Type B pancreatic cell (in vitro differentiated cells): ENCODE data around the gene PSPN. TPM values are rescaled to one million over a fixed set of nuclear protein-coding genes. Genes with fewer than 3 reads are reported as not detected.

Experiments
- DNase-seq: peaks from one replicate; pipeline ENCODE4 v3.0.0; 2021; ENCODE audit warnings: mixed read lengths; ENCODE audit not compliant: unreplicated experiment; ENCODE audit errors: extremely low spot score
- H3K27ac Mint-ChIP-seq: 2 replicates; pipeline ENCODE4 v1.8.0; 2021; ENCODE audit warnings: mild to moderate bottlenecking, mixed read lengths
- H3K27me3 Mint-ChIP-seq: 2 replicates; pipeline ENCODE4 v1.8.0; 2021; ENCODE audit warnings: mixed read lengths
- H3K36me3 Mint-ChIP-seq: 2 replicates; pipeline ENCODE4 v1.8.0; 2021; ENCODE audit warnings: mixed read lengths
- H3K4me1 Mint-ChIP-seq: one replicate; pipeline ENCODE4 v1.8.0; 2021; ENCODE audit warnings: mixed read lengths; ENCODE audit not compliant: unreplicated experiment
- H3K4me3 Mint-ChIP-seq: 2 replicates; pipeline ENCODE4 v1.8.0; 2021; ENCODE audit warnings: mild to moderate bottlenecking, mixed read lengths
- H3K9me3 Mint-ChIP-seq: 2 replicates; pipeline ENCODE4 v1.8.0; 2021; ENCODE audit warnings: mixed read lengths
- CTCF ChIP-seq: fragments of 200-600 bp; sonication (generic); conservative IDR thresholded peaks from 2 replicates; pipeline ENCODE4 v1.5.0; 2021; ENCODE audit warnings: antibody characterized with exemption, mild to moderate bottlenecking
- microRNA-seq: library from miRNA; unstranded; fragments of <30 nt; microRNA quantifications from one replicate; pipeline ENCODE4, GENCODE V29; 2020
- total RNA-seq: library from RNA; stranded (reverse); gene quantifications from 2 replicates; pipeline ENCODE4 v1.2.1, GENCODE V29; 2021; ENCODE audit warnings: low replicate concordance

The PSPN gene
- total RNA-seq, 1 donor from 2014 or later: 4.8 TPM

GRCh38 chr19:6334490-6335285, 41.0 kb downstream of the PSPN start:
- TF ChIP-seq CTCF: no peak
- DNase-seq: no peak
- H3K4me3 Mint-ChIP-seq: no peak overlapping the region
- H3K36me3 Mint-ChIP-seq: no peaks in the 10 kb centered on the region
- H3K9me3 Mint-ChIP-seq: no peaks in the 10 kb centered on the region
- H3K27me3 Mint-ChIP-seq: no peaks in the 10 kb centered on the region
- no peaks in the 10 kb centered on the region for H3K4me1 Mint-ChIP-seq
- no peak overlapping the region for H3K27ac Mint-ChIP-seq

- no peak for TF ChIP-seq CTCF
- Mint-ChIP-seq H3K36me3 (no peaks in the 10 kb centered on the region), H3K27me3 (no peaks in the 10 kb centered on the region), H3K4me1 (no peaks in the 10 kb centered on the region), H3K27ac (no peak within 1 kb of the TSS), H3K9me3 (no peaks in the 10 kb centered on the region), H3K4me3 (no peak within 1 kb of the TSS)
- DNase-seq: no peak
These were observed 42.3 kb downstream of the PSPN start, which contains the start of gene ACER1 for GRCh38 chr19:6333439-6333838. Gene ACER1 (minus strand): TSS chr19:6333612. CDS start chr19:6333551, 61 bp downstream.

GRCh38 chr19:6326815-6327214, 48.9 kb downstream of the PSPN start:
- H3K9me3 Mint-ChIP-seq: no peaks in the 10 kb centered on the region
- no peak for TF ChIP-seq CTCF
- H3K36me3 Mint-ChIP-seq: no peaks in the 10 kb centered on the region

GRCh38 chr19:6325614-6326013, 50.1 kb downstream of the PSPN start:
- H3K36me3 Mint-ChIP-seq: no peaks in the 10 kb centered on the region
- no peak overlapping the region for H3K27ac Mint-ChIP-seq
- DNase-seq: no peak
- H3K9me3 Mint-ChIP-seq: no peaks in the 10 kb centered on the region
- H3K27me3 Mint-ChIP-seq: peaks cover 6% of the 10 kb centered on the region
- no peak overlapping the region for H3K4me3 Mint-ChIP-seq
- no peak for TF ChIP-seq CTCF
- no peaks in the 10 kb centered on the region for H3K4me1 Mint-ChIP-seq

More at GRCh38 chr19:6326815-6327214, 48.9 kb downstream of the PSPN start:
- Mint-ChIP-seq H3K27me3 (peaks cover 6% of the 10 kb centered on the region), H3K4me1 (no peaks in the 10 kb centered on the region), H3K4me3 (no peak overlapping the region), H3K27ac (no peak overlapping the region)
- no peak for DNase-seq

Small RNA genes within 50 kb of the gene (microRNA-seq; reads per million reads assigned to microRNA genes)
- gene MIR3940: 22.0 reads per million, percentile 45 among the genes with 10 or more reads in this experiment
- gene MIR6790: not detected
- 2.5 reads per million for gene MIR6885

Other genes with a start within 250 kb of the PSPN start
- not detected in 2 replicates for gene ACSBG2, start 240.3 kb downstream of the PSPN start, total RNA-seq
- gene MLLT1, start 96.0 kb downstream of the PSPN start, total RNA-seq: 51.3 and 106 TPM in 2 replicates
- gene ACER1, start 42.3 kb downstream of the PSPN start, total RNA-seq: not detected in 2 replicates
- 61.6 and 70.7 TPM in 2 replicates for gene CLPP, start 14.4 kb downstream of the PSPN start, total RNA-seq
- gene ALKBH7, start 3.1 kb downstream of the PSPN start, total RNA-seq: 53.2 and 71.0 TPM in 2 replicates
- 63.3 and 72.4 TPM in 2 replicates for gene GTF2F1, start 17.2 kb upstream of the PSPN start, total RNA-seq
- gene KHSRP, start 48.9 kb upstream of the PSPN start, total RNA-seq: 336 and 414 TPM in 2 replicates
- gene SLC25A41, start 57.8 kb upstream of the PSPN start, total RNA-seq: 1.0 and 1.1 TPM in 2 replicates
- 67.5 and 86.6 TPM in 2 replicates for gene SLC25A23, start 83.9 kb upstream of the PSPN start, total RNA-seq
- 30.6 and 63.3 TPM in 2 replicates for gene CRB3, start 88.3 kb upstream of the PSPN start, total RNA-seq
- 0.93 and 0.94 TPM in 2 replicates for gene DENND1C, start 105.9 kb upstream of the PSPN start, total RNA-seq
- gene TUBB4A, start 126.4 kb upstream of the PSPN start, total RNA-seq: 6.8 and 10.9 TPM in 2 replicates
- 1.3 and 3.4 TPM in 2 replicates for gene TNFSF9, start 155.1 kb upstream of the PSPN start, total RNA-seq
- gene CD70, start 215.2 kb upstream of the PSPN start, total RNA-seq: 0.74 and 1.0 TPM in 2 replicates